GM06990 (cell line): ENCODE results near the gene SLC7A14.

Experiments used
- DNase-seq: peaks from one replicate; pipeline ENCODE4 v3.0.0-alpha.2; 2011; ENCODE audit not compliant: insufficient read length; ENCODE audit errors: extremely low read depth
- H3K27me3 ChIP-seq: replicated peaks from 2 replicates; pipeline ENCODE4 v1.6.0; 2011; ENCODE audit warnings: low read length; ENCODE audit not compliant: control insufficient read depth, insufficient read depth
- H3K36me3 ChIP-seq: 2 replicates; pipeline ENCODE4 v1.5.1; 2011; ENCODE audit warnings: low read length; ENCODE audit not compliant: control insufficient read depth, insufficient read depth
- H3K4me3 ChIP-seq: replicated peaks from 2 replicates; pipeline ENCODE4 v1.5.1; 2011; ENCODE audit warnings: low read depth, mild to moderate bottlenecking, control low read depth, low read length
- CTCF ChIP-seq: IDR thresholded peaks from 2 replicates; pipeline ENCODE4 v1.5.1; 2011; ENCODE audit warnings: low read length, control low read depth, mild to moderate bottlenecking, inconsistent platforms; ENCODE audit not compliant: insufficient read depth, poor library complexity, severe bottlenecking

Gene SLC7A14

GRCh38 chr3:170467571-170468147 lies 118.2 kb downstream of the SLC7A14 start:
- no peaks in the 10 kb centered on the region for H3K36me3 ChIP-seq
- no peaks in the 10 kb centered on the region; the same call in 1 of the 2 replicates for H3K27me3 ChIP-seq
- H3K4me3 ChIP-seq: no peak overlapping the region
- no peak for DNase-seq
- TF ChIP-seq CTCF: no peak

- H3K36me3 ChIP-seq: no peaks in the 10 kb centered on the region
- no peak overlapping the region for H3K4me3 ChIP-seq
- DNase-seq: no peak
- TF ChIP-seq CTCF: no peak
- no peaks in the 10 kb centered on the region; the same call in 1 of the 2 replicates for H3K27me3 ChIP-seq
These were observed 118.9 kb downstream of the SLC7A14 start for GRCh38 chr3:170467007-170467406.

GRCh38 chr3:170465955-170466354 lies 119.9 kb downstream of the SLC7A14 start:
- no peak for DNase-seq
- H3K36me3 ChIP-seq: no peaks in the 10 kb centered on the region
- no peak for TF ChIP-seq CTCF
- no peaks in the 10 kb centered on the region; the same call in 1 of the 2 replicates for H3K27me3 ChIP-seq
- H3K4me3 ChIP-seq: no peak overlapping the region

- TF ChIP-seq CTCF: no peak
- Histone ChIP-seq H3K4me3 (no peak overlapping the region), H3K36me3 (no peaks in the 10 kb centered on the region), H3K27me3 (no peaks in the 10 kb centered on the region; the same call in none of the 2 replicates)
- DNase-seq: no peak
These were observed 122.9 kb downstream of the SLC7A14 start for GRCh38 chr3:170463011-170463410.

- H3K36me3 ChIP-seq: no peaks in the 10 kb centered on the region
- no peak overlapping the region for H3K4me3 ChIP-seq
- no peak for TF ChIP-seq CTCF
- H3K27me3 ChIP-seq: no peaks in the 10 kb centered on the region; the same call in none of the 2 replicates
- DNase-seq: no peak
These were observed 127.6 kb downstream of the SLC7A14 start for GRCh38 chr3:170458285-170458684.

GRCh38 chr3:170454509-170454908 lies 131.4 kb downstream of the SLC7A14 start:
- TF ChIP-seq CTCF: no peak
- H3K4me3 ChIP-seq: no peak overlapping the region
- no peaks in the 10 kb centered on the region; the same call in 1 of the 2 replicates for H3K27me3 ChIP-seq
- no peaks in the 10 kb centered on the region for H3K36me3 ChIP-seq
- DNase-seq: no peak
